OCI-LY1 (cell line): Measurements from ENCODE around the gene SLC23A2.

ENCODE experiments used
- CTCF ChIP-seq: fragments of 200-600 bp; sonication (generic), shearing (Covaris generic); IDR thresholded peaks from 2 replicates; pipeline ENCODE4 v1.5.1; 2017; ENCODE audit warnings: mild to moderate bottlenecking, antibody characterized with exemption, low read length, moderate library complexity, mixed read lengths
- EZH2 ChIP-seq: fragments of 200-600 bp; sonication (generic), shearing (Covaris generic); IDR thresholded peaks from 2 replicates; pipeline ENCODE4 v1.8.0; 2017; ENCODE audit warnings: borderline replicate concordance, mixed run types, mild to moderate bottlenecking, antibody characterized with exemption, low read length, moderate library complexity, mixed read lengths

GRCh38 chr20:4936851-4937406 is 64.4 kb downstream of the SLC23A2 start:
- TF ChIP-seq CTCF (no peak), EZH2 (no peak)
